Activated naive CD4-positive, alpha-beta T cell treated with anti-CD3 and anti-CD28 coated beads, Interleukin-2, amount 50 U/mL, for 72 hours (primary cell): ENCODE results near the gene SPDYE6. TPM values are rescaled to one million over a fixed set of nuclear protein-coding genes. Genes with fewer than 3 reads are reported as not detected.
"Not testable (repeated sequence)": the region's sequence is repeated elsewhere in the genome, so short reads cannot be mapped to it uniquely, and the experiment has no call there.

ENCODE experiments used
- ATAC-seq, 2 donors: fragments of 150-1000 bp; cut with Tn5 transposase; 2 replicates each; pipeline ENCODE4 v1.10.0; 2021; ENCODE audit warnings: mild to moderate bottlenecking in 2 of 2, moderate library complexity in 2 of 2
- DNase-seq, 2 donors: peaks; one replicate each; pipeline ENCODE4 v3.0.0; 2021 to 2022; ENCODE audit warnings: low spot score in 2 of 2
- H3K27ac Mint-ChIP-seq, 2 donors: one replicate each; pipeline ENCODE4 v1.8.0; 2022; ENCODE audit warnings: mild to moderate bottlenecking in 2 of 2, mixed read lengths in 2 of 2
- H3K36me3 Mint-ChIP-seq, 2 donors: one replicate each; pipeline ENCODE4 v1.8.0; 2022; ENCODE audit warnings: mixed read lengths in 2 of 2
- H3K9me3 Mint-ChIP-seq, 2 donors: one replicate each; pipeline ENCODE4 v1.8.0; 2022; ENCODE audit warnings: mixed read lengths in 2 of 2
- total RNA-seq, 2 donors: library from RNA; stranded (reverse); gene quantifications; one replicate each; pipeline ENCODE4 v1.2.3, GENCODE V29; 2022

SPDYE6 gene
- total RNA-seq, 2 donors from 2014 or later = not detected

DNA sequence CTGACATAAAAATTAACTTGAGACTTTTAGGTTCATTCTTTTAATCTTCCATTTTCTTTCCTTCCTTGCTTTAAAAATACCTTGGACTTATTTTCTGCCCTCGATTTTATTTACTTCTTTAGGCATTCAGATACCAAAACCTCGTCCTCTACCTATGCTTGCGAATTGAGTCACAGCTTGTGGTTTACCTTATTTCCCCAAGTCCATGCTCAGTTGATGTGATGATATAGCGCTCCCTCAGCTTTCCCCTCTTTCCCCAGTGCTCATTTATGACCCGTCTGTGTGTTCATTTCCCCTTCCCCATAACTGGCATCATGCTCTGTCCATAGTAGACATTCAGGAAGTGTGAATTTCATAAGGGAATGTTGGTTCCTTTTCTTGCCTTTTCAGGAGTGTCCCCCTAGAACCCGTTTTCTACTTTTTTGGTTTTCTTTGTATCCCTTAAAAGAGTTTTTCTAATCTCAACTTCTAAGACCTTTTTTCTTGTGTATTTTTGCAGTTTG lies 20.8 kb upstream of the SPDYE6 start:
- no peak for ATAC-seq
- Mint-ChIP-seq H3K27ac (peak overlapping the region in 1 of 2 donors; percentile 21), H3K9me3 (no peaks in the 10 kb centered on the region), H3K36me3 (peaks cover 9 to 16% of the 10 kb centered on the region in 2 donors)
- no peak for DNase-seq

- not testable (repeated sequence) for H3K9me3 Mint-ChIP-seq, H3K27ac Mint-ChIP-seq, DNase-seq, ATAC-seq
- peaks cover 11 to 38% of the 10 kb centered on the region in 2 donors for H3K36me3 Mint-ChIP-seq
Observed at GRCh38 chr7:102372796-102373195, 16.6 kb upstream of the SPDYE6 start.

- not testable (repeated sequence) for H3K27ac Mint-ChIP-seq, DNase-seq, H3K9me3 Mint-ChIP-seq, ATAC-seq
- peaks cover 7 to 39% of the 10 kb centered on the region in 2 donors for H3K36me3 Mint-ChIP-seq
Observed at GRCh38 chr7:102370038-102370437, 13.8 kb upstream of the SPDYE6 start.

DNA sequence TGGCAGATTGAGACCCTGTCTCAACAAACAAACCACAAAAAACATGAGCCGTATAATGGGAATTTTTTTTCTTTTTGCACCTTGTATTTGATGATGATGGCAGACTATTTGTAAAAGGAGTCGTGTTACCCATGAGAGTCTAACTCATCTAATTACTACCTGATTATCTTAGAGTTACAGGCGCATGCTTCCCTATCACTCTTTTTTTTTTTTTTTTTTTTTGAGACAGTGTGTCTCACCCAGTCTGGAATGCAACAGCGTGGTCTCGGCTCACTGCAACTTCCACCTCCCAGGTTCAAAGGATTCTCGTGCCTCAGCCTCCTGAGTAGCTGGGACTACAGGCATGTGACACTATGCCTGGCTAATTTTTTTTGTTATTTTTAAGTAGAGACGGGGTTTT lies 9.1 kb upstream of the SPDYE6 start:
- Mint-ChIP-seq H3K36me3 (peaks cover 7 to 28% of the 10 kb centered on the region in 2 donors), H3K27ac (peak overlapping the region in 1 of 2 donors; percentile 36)
- not testable (repeated sequence) for ATAC-seq, DNase-seq, H3K9me3 Mint-ChIP-seq

- peak in 1 of 2 donors; percentile 55 for DNase-seq
- Mint-ChIP-seq H3K27ac (peak overlapping the region; percentile 93), H3K36me3 (peaks cover 7 to 21% of the 10 kb centered on the region in 2 donors)
- not testable (repeated sequence) for ATAC-seq, H3K9me3 Mint-ChIP-seq
Observed at GRCh38 chr7:102364394-102364886, 8.2 kb upstream of the SPDYE6 start.

DNA sequence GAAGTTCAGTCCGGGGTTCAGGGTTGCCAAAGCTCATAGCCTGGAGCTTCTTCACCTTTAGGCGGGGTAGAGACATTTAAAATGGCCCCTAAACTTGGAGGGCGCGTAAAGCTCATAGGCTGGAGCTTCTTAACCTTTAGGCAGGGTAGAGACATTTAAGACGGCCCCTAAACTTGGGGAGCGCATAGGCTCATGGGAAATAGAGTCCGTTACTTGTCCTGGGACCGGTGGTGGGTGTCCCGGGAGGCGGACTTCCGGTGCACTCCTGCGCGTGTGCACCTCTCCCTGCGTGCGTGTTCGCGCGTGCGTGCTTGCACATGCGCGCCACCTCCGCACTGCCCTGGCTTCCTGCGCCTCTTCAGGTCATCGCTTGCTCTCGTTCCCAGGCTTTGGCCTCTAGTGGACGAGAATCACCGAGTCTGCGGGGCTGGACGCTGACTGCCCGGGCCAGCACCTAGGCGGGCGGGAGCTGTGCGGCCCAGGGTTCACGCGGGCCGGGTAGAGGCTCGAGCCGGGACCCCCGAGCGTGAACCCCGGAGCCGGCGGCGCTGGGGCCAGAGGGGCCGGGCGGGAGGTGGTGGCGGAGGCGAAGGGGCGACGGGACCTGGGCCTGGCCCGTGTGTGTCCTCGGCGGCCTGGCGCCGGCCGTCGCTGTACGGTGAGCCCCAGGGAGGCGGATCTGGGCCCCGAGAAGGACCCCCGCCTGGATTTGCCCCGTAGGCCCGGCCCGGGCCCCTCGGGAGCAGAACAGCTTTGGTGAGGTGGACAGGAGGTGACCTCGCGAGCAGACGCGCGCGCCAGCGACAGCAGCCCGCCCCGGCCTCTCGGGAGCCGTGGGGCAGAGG lies 7.5 kb upstream of the SPDYE6 start:
- H3K9me3 Mint-ChIP-seq = not testable (repeated sequence)
- ATAC-seq = peak; percentile 97 to 100
- Mint-ChIP-seq H3K27ac (peak overlapping the region; percentile 93), H3K36me3 (peaks cover 7 to 21% of the 10 kb centered on the region in 2 donors)
- DNase-seq = peak; percentile 84 to 93

- not testable (repeated sequence) for H3K36me3 Mint-ChIP-seq, ATAC-seq, DNase-seq, H3K9me3 Mint-ChIP-seq, H3K27ac Mint-ChIP-seq
Observed at GRCh38 chr7:102346983-102347382, 9.3 kb downstream of the SPDYE6 start.

DNA sequence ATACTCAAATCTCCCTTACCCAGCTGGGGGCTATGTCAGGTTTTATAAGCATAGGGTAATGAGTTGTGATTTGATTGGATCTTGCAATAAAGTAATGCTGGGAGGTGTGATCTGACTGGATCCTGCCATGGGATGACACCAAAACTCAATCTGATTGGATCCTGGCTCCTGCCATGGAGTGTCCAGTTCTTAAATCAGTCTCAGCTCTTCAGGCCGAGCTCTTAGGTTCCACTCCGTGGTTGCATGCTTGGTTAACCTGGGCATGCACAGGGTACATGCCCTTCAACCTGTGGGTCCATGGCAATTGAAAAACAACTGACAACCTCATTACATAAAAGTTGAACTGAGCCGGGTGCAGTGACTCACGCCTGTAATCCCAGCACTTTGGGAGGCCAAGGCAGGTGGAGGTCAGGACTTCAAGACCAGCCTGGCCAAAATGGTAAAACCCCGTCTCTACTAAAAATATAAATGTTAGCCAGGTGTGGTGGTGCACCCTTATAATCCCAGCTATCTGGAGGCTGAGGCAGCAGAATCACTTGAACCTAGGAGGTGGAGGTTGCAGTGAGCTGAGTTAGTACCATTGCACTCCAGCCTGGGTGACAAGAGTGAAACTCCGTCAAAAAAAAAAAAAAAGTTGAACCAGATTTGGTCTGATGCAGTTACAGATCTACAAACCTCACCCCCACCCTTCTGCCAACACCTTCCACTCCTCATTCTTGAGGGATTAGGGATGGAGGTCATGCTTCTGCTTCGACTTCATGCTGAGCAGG lies 15.5 kb downstream of the SPDYE6 start:
- DNase-seq, H3K9me3 Mint-ChIP-seq, H3K36me3 Mint-ChIP-seq, ATAC-seq, H3K27ac Mint-ChIP-seq: not testable (repeated sequence)

DNA sequence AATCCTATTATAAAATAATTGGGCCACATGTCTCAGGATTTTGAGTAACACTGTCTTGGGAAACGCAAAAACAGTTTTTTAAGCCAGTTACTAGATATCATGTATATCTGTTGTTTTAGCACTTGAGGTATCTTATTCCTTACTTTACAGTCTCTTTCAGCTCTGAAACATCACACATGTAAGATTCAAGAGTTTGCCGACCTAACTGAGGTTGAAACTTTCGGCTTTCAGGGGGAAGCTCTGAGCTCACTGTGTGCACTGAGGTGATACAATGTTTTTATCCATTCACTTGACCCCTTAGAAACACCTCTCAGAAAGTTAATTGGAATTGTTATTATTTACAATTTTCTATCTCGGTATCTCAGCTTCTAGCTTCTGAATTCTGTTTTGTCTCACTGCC lies 18.8 kb downstream of the SPDYE6 start:
- H3K36me3 Mint-ChIP-seq, ATAC-seq, H3K9me3 Mint-ChIP-seq, H3K27ac Mint-ChIP-seq, DNase-seq: not testable (repeated sequence)

DNA sequence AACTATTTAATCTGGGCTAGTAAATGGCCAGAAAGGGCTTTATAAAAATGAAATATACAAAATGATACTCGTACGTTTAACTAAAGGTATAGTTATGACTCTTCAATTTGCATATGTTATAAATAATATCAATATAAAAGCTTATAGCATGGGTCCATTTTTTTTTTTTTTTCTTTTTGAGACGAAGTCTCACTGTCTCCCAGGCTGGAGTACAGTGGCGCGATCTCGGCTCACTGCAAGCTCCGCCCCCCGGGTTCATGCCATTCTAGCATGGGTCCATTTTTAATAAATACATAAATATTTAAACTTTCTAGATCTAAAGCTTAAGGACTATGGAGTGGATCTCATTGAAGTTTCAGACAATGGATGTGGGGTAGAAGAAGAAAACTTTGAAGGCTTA lies 19.2 kb downstream of the SPDYE6 start:
- not testable (repeated sequence) for DNase-seq, ATAC-seq, H3K36me3 Mint-ChIP-seq, H3K9me3 Mint-ChIP-seq, H3K27ac Mint-ChIP-seq

GRCh38 chr7:102335574-102335973 lies 20.7 kb downstream of the SPDYE6 start:
- H3K27ac Mint-ChIP-seq, DNase-seq, H3K9me3 Mint-ChIP-seq, ATAC-seq, H3K36me3 Mint-ChIP-seq: not testable (repeated sequence)

DNA sequence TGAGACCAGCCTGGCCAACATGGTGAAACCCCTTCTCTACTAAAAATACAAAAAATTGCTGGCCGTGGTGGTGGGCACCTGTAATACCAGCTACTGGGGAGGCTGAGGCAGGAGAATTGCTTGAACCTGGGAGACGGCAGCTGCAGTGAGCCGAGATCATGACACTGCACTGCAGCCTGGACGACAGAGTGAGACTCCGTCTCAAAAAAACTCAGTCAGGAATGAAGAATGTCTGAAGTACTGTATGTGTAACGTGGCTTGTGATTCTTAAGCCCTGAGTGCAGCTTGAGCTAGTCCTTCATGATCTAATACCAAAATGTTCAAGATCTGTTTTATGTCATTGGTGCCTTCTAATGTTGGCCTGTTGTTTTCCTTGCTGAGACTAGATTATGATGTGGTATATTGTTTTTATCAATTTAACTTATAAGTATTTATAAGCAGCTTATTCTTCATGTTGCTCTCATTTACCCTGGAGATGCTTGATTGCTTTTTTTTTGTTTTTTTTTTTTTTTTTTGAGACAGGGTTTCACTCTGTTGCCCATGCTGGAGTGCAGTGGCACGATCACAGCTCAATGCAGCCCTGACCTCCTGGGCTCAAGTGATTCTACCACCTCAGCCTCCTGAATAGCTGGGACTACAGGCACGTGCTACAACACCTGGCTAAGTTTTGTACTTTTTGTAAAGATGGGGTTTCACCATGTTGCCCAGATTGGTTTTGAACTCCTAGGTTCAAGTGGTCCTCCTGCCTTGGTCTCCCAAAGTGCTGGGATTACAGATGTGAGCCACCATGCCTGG lies 25.4 kb downstream of the SPDYE6 start:
- not testable (repeated sequence) for H3K36me3 Mint-ChIP-seq, DNase-seq, H3K27ac Mint-ChIP-seq, ATAC-seq, H3K9me3 Mint-ChIP-seq

GRCh38 chr7:102329366-102329765 lies 26.9 kb downstream of the SPDYE6 start:
- H3K9me3 Mint-ChIP-seq, ATAC-seq, DNase-seq, H3K36me3 Mint-ChIP-seq: not testable (repeated sequence)
- peak overlapping the region in 1 of 2 donors; percentile 15 for H3K27ac Mint-ChIP-seq

DNA sequence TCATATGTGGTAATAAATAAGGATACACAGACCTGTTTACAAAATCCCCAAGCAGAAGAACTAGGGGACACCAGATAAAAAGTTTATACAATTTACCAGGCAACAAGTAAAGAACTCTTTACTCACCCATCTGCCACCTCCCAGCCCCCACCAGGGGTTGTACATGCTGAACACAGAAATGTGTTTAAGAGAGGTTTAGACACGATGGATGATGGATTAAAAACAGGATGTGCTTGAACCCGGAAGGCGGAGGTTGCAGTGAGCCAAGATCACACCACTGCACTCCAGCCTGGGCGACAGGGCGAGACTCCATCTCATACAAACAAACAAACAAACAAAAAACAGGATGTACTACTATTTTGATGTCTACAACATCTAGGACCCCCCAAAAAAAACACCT lies 27.4 kb downstream of the SPDYE6 start:
- not testable (repeated sequence) for ATAC-seq, H3K9me3 Mint-ChIP-seq, DNase-seq, H3K27ac Mint-ChIP-seq, H3K36me3 Mint-ChIP-seq

GRCh38 chr7:102327183-102327582 lies 29.1 kb downstream of the SPDYE6 start:
- H3K36me3 Mint-ChIP-seq, DNase-seq, H3K9me3 Mint-ChIP-seq, ATAC-seq, H3K27ac Mint-ChIP-seq: not testable (repeated sequence)

- no peaks in the 10 kb centered on the region for H3K36me3 Mint-ChIP-seq
- ATAC-seq (no peak), DNase-seq (no peak)
- H3K9me3 Mint-ChIP-seq = no peaks in the 10 kb centered on the region
- no peak overlapping the region for H3K27ac Mint-ChIP-seq
Observed at GRCh38 chr7:102326157-102326889, 29.9 kb downstream of the SPDYE6 start.
